ENCODE data around the gene METTL22.

DNA sequence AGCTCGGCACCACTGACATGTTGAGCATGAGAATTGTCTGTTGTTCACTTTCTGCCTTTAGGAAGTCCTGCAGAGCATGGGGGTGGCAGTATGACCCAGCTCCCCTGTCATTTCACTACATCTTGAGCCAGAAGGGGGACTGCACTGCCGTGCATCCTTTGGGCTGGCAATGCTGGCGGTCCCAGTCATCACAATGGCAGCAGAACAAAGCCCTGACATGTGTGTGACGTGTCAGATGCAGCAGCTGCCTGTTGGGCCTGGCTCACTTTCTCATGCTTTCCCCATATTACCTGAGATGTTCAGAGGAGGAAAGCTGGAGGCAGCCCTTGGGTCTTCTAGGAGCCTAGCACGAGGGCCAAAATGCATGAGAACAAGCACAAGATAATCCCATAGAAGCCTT, 46.6 kb downstream of the METTL22 start:
- TF ChIP-seq, protein P1, sequence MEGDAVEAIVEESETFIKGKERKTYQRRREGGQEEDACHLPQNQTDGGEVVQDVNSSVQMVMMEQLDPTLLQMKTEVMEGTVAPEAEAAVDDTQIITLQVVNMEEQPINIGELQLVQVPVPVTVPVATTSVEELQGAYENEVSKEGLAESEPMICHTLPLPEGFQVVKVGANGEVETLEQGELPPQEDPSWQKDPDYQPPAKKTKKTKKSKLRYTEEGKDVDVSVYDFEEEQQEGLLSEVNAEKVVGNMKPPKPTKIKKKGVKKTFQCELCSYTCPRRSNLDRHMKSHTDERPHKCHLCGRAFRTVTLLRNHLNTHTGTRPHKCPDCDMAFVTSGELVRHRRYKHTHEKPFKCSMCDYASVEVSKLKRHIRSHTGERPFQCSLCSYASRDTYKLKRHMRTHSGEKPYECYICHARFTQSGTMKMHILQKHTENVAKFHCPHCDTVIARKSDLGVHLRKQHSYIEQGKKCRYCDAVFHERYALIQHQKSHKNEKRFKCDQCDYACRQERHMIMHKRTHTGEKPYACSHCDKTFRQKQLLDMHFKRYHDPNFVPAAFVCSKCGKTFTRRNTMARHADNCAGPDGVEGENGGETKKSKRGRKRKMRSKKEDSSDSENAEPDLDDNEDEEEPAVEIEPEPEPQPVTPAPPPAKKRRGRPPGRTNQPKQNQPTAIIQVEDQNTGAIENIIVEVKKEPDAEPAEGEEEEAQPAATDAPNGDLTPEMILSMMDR (IDR thresholded peaks at IDR 0.05; ENCODE audit: poor library complexity) = no peak
- no peak for TF ChIP-seq EZH2 (IDR thresholded peaks at IDR 0.05; ENCODE audit: borderline replicate concordance)
- TF ChIP-seq EZH2phosphoT487 (IDR thresholded peaks at IDR 0.05; ENCODE audit: low read depth, severe bottlenecking, unreplicated experiment) = no peak

All from hepatocyte (in vitro differentiated cells).